ENCODE measurements around the gene LMO7. TPM values are rescaled to one million over a fixed set of nuclear protein-coding genes. Genes with fewer than 3 reads are reported as not detected.

The LMO7 gene
- total and polyA plus RNA-seq, 2 of the 13 experiments (the other 11 are each of a cell fraction or from before 2014, with no cell fraction given), result 34.0 to 121 TPM

GRCh38 chr13:75811841-75812240, 175.7 kb downstream of the LMO7 start:
- POLR2A ChIA-PET, result no interaction called here
- no peak for FAIRE-seq
- in situ Hi-C loops (cut with HindIII; ENCODE audit: extremely low pct_ligation_motif_present, low pct_unique_long_range_greater_than_20kb) (no loop called here), intact Hi-C loops (cut with micrococcal nuclease; ENCODE audit: unreplicated experiment) (no loop called here)
- no peak overlapping the region for H3K9ac ChIP-seq (ENCODE audit: insufficient read depth, low read depth, low read length)
- no peak overlapping the region for H2AFZ ChIP-seq (ENCODE audit: low read length)
- H3K9me3 ChIP-seq (ENCODE audit: low read length), result no peaks in the 10 kb centered on the region
- no peaks in the 10 kb centered on the region for H3K27me3 ChIP-seq (ENCODE audit: control insufficient read depth in 1 of 2, insufficient read depth in 2 of 2, low read length in 2 of 2)
- WGBS (ENCODE audit: low lambda C conversion rate), result 90% methylated on average over 1 of the region's 1 CpG
- no TSS peak for BruUV-seq (replicated peaks)
- no peak overlapping the region for H3K27ac ChIP-seq (ENCODE audit: extremely low read length, insufficient read depth, low read length)
- TF ChIP-seq ZNF230 (CRISPR knock-in tag; IDR thresholded peaks at IDR 0.05), result no peak
- TF ChIP-seq ZBTB14 (CRISPR knock-in tag; IDR thresholded peaks at IDR 0.05), result no peak
- TF ChIP-seq MBNL3 (CRISPR knock-in tag; conservative IDR thresholded peaks at IDR 0.05), result no peak
- TF ChIP-seq PHF21A (CRISPR knock-in tag; IDR thresholded peaks at IDR 0.05), result no peak
- TF ChIP-seq ZNF816 (CRISPR knock-in tag; IDR thresholded peaks at IDR 0.05; ENCODE audit: borderline replicate concordance), result no peak
- no peak for TF ChIP-seq ZNF251 (CRISPR knock-in tag; IDR thresholded peaks at IDR 0.05)
- no peak for TF ChIP-seq THAP8 (CRISPR knock-in tag; IDR thresholded peaks at IDR 0.05; ENCODE audit: borderline replicate concordance)
- no peak for TF ChIP-seq CEBPZ (IDR thresholded peaks at IDR 0.05; ENCODE audit: low read length)
- TF ChIP-seq ZNF296 (CRISPR knock-in tag; conservative IDR thresholded peaks at IDR 0.05), result no peak
- TF ChIP-seq, protein P1, sequence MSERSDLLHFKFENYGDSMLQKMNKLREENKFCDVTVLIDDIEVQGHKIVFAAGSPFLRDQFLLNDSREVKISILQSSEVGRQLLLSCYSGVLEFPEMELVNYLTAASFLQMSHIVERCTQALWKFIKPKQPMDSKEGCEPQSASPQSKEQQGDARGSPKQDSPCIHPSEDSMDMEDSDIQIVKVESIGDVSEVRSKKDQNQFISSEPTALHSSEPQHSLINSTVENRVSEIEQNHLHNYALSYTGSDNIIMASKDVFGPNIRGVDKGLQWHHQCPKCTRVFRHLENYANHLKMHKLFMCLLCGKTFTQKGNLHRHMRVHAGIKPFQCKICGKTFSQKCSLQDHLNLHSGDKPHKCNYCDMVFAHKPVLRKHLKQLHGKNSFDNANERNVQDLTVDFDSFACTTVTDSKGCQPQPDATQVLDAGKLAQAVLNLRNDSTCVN (CRISPR knock-in tag; IDR thresholded peaks at IDR 0.05; ENCODE audit: borderline replicate concordance), result no peak
- TF ChIP-seq ZNF792 (CRISPR knock-in tag; IDR thresholded peaks at IDR 0.05), result no peak
- no peak for TF ChIP-seq STAT6 (CRISPR knock-in tag; IDR thresholded peaks at IDR 0.05; ENCODE audit: borderline replicate concordance)
- H3K4me2 ChIP-seq (ENCODE audit: low read depth, low read length), result no peak overlapping the region
- peaks cover 7 to 30% of the 10 kb centered on the region in 2 experiments for H3K36me3 ChIP-seq (replicated peaks in 1 of 2; ENCODE audit: control insufficient read depth in 1 of 2, insufficient read depth in 2 of 2, low read length in 2 of 2)
- no peak overlapping the region for H3K4me3 ChIP-seq (replicated peaks in 1 of 3; ENCODE audit: insufficient read depth in 1 of 3, low read depth in 2 of 3, low read length in 3 of 3)
- peaks cover 14% of the 10 kb centered on the region for H3K79me2 ChIP-seq (ENCODE audit: insufficient read depth, low read length)
- H4K20me1 ChIP-seq (ENCODE audit: insufficient read depth, low read length), result peaks cover 3% of the 10 kb centered on the region; the same call in 1 of the 2 replicates
- CTCF ChIA-PET (ENCODE audit: low intra/inter-chr PET ratio, low total read pairs), result no interaction called here
- no peaks in the 10 kb centered on the region for H3K4me1 ChIP-seq (ENCODE audit: insufficient read depth, low read length)
- ATAC-seq, result no peak
- DNase-seq (ENCODE audit: low spot score), result no peak

Measured in HepG2 (cell line).